HG02840 (cell line): ENCODE data around the gene BLM.
"Not testable (repeated sequence)": the region's sequence is repeated elsewhere in the genome, so short reads cannot be mapped to it uniquely, and the experiment has no call there.

Experiments used
- ATAC-seq: cut with Tn5 transposase; IDR thresholded peaks from one replicate; pipeline ENCODE4 v1.9.1; 2021; ENCODE audit warnings: mild to moderate bottlenecking, moderate library complexity, moderate number of reproducible peaks; ENCODE audit not compliant: unreplicated experiment, low FRiP score

The BLM gene

DNA sequence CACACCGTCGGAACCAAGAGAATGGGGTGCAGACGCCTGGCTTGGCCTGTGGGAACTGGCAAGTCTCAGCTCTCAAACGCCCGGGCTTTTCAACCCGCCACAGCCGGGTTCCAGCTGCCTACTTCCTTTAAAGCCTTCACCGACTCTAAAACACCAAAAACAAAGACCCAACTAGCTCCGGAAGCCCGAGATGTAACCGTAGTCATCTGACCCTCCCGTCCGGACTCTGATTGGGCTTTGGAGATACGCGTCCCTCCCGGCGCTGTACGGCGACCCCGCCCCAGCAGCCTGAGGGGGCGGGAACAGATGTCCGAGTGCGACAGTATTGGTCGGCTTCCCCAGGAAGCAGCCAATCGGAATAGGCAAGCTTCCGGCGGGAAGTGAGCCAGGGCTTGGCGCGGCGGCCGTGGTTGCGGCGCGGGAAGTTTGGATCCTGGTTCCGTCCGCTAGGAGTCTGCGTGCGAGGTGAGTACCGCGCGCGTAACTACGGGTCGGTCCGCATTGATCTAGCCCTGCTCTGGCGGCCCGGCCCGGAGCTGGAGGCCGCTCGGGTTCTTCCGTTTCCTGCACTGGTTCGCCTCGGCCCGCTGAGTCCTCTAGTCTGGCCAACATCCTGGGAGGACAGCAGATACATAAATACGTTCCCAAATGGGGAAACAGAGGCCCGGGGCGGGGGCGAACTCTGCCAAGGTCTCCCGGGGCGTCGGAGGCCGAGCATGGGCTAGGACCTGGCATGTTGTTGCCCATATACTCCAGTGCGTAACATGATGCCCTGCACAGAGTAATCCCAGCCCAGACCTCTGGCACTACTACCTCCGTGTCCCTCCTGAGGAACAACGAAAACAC lies at the start of gene BLM:
TSS of gene BLM (plus strand) at position 371 of the 846 bp plus-strand sequence. CDS start 30,047 bp downstream, outside the sequence.
- peak; percentile 99 for ATAC-seq

DNA sequence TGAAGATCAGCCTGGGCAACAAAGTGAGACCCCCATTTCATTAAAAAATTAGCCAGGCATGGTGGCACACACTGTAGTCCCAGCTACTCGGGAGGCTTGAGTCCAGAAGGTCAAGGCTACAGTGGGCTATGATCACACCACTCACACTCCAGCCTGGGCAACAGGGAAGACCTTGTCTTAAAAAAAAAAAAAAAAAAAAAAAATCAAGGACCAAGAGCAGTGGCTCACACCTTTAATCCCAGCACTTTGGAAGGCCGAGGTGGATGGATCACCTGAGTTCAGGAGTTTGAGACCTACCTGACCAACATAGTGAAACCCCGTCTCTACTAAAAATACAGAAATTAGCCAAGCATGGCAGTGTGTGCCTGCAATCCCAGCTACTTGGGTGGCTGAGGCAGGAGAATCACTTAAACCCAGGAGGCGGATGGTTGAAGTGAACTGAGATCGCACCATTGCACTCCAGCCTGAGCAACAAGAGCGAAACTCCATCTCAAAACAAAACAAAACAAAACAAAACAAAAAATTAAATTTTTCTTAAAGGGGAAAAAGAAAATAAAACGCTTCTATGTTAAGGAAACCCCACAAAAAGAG lies 49.3 kb upstream of the BLM start:
- ATAC-seq, result not testable (repeated sequence)

DNA sequence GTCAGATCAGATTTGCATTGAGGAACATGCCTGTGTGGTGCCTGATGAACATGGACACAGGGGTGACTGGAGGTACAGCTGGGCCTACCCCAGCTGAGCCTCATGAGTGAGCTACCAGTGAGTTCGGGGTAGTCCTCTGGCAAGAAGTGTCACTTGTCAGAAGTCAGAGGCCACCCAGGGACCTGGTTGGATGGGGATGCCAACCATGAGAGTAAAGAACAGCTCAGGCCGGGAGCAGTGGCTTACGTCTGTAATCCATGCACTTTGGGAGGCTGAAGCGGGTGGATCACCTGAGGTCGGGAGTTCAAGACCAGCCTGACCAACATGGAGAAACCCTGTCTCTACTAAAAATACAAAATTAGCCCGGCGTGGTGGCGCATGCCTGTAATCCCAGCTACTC lies 46.5 kb upstream of the BLM start:
- not testable (repeated sequence) for ATAC-seq

DNA sequence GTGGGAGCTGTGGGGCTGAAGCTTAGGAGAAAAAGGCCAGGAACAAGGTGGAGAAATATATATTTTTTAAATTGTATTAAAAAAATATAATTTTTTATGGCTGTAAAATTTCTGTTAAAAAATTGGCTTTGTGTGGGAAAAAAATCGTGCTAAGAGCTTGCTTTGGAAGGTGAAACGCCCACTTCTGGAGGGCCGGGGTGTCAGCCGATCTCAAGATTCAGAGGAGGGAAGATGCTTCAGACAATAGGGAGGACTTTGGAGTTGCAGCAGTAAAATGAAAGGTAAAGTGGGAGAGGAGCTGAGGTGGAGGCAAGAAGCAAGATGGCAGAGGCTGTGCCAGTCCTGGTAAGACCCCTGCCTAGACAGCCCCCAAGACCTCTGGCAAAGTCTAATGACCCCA lies 45.9 kb upstream of the BLM start:
- ATAC-seq, result no peak

DNA sequence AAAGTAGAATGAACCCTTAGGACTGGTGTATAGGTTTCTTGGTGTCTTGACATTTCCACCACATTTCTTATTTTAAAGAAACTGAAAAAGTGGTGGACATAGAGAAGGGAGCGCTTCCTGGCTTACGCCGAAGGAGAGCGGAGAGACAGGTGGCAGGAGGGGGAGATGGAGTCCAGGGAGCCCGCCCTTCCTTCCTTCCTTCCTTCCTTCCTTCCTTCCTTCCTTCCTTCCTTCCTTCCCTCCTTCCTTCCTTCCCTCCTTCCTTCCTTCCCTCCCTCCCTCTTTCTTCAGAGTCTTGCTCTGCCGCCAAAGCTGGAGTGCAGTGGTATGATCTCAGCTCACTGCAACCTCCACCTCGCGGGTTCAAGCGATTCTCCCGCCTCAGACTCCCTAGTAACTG lies 43.8 kb upstream of the BLM start:
- ATAC-seq, result not testable (repeated sequence)

DNA sequence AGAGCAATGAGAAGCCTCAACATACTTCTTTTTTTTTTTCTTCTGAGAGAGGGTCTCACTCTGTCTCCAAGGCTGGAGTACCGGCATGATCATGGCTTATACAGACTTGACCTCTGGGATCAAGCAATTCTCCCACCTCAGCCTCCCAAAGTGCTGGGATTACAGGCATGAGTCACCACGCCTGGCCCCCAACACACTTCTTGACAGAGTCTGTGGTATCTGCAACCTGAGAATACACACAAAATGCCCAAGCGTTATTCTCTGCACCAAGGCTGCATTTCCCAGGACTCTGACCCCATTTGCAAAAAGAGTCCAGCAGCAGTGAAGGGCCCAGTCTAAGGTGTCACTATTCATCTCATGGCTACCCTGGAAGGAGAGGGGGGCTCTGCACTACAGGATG lies 42.7 kb upstream of the BLM start:
- no peak for ATAC-seq

DNA sequence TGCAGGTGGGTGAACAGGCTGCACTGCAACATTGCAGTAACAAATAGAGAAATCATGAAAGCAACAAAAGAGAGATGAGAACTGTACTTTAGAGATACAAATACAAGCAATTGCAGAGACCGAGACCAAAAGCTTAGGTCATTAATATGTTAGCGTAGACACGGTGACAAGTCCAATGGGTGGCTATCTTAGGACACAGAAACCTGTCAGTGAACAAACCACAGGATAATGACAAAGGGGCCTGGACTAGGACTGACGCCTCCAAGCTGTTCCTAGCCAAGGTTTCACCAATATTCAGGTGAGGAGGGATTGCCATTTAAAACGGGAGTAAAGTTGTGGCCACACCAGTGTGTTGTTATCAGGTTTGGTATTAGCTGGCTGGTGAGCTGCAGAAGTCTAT lies 41.7 kb upstream of the BLM start:
- ATAC-seq, result no peak

DNA sequence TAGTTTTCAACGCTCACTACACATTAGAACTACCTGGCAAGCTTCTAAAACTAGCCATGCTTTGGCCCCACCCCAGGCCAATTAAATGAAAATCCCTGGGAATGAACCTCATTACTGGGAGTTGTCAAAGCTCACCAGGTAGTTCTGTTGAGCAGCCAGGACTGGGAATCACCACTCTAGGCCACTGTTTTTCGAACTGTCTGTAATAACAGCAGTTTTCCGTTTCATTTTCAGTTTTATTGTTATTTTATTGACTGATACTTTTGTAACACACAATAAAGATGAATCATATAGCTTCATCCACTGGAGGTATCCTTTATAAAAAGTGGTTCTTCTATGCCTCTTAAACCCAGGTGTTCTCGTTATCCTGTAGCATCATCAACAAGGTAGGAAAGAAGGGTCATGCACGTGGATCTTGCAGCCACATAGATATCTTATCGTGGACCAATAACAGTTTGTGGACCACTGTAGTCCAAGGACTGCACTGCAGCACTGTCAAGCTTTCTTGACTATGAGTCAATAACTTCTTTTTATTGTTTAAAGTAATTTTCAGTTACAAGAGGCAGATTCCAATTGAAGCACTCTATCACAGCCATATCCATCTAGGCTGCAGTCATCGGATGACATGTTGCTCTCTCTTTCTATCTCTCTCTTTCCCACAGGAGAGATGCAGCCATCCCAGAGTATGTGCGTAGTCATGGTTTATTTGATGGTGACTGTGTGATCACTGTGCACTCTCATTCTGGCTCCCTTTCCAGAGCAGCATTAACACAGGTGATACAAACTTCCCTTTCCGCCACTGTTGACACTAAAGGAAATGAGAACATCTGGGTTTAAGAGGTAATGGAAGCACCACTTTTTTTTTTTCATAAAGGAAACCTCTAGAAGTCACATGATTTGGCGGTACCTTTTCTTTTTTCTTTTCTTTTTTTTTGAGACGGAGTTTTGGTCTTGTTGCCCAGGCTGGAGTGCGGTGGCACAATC lies 39.0 kb upstream of the BLM start:
- ATAC-seq, result no peak

DNA sequence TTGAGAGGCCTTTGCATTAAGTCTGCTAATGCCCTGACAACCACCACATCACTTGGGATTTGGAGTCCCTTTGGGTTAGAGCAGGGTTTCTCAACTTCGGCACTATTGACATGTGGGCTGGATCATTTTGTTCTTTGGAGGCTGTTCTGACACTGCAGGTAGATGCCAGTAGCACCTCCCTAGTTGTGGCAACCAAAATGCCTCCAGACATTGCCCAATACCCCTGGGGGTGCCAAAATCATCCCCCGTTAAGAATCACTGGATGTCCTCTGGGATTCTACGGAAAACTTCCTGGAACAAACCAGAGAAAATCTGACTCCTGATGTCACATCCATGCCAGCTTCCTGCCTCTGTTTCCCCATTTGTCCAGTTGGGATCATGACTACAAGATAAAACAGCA lies 37.2 kb upstream of the BLM start:
- no peak for ATAC-seq

DNA sequence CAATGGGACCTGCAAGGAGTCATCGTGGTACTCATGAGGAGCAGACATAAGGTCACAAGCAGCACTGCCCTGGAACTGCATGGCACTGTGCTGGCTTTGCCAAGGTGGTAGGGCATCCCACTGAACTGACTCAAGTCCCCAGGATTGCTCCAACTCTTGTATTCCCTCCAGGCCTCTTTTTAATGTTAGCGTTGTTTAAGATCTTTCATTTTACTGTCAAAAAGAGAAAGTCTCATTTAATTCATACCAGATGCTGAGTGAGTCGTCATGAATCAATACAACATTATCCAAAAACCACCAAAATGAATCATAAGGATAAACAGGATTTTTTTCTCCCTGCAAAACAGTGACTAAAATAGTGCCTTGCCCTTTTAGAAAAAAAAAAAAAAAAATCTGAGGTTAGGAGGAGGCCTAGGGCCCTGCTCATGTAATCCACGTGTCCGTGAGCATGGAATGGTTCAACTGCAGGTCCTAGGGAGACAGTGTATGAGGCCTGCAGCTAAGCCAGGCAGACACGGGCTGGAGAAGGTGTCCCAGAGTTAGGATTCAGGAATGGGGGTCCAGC lies 36.7 kb upstream of the BLM start:
- no peak for ATAC-seq

DNA sequence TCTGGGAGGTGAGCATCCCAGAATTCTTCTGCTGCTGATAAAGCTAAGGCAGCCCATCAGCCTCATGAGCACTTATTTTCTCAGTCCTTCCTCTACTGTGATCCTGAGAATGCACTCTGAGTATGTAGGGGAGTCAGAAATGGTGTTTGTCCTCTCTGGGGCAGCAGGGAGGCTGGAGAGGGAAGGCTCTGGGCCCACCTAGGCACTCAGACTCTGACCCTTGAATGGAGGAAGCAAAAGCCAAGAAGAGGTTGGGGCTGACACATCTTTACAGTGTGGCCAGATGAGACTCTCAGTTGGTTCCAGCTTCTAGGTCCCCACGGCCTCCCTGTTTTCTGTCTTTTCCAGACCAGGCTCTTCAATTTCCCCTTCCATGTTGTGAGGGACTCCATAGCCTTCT lies 36.1 kb upstream of the BLM start:
- no peak for ATAC-seq

DNA sequence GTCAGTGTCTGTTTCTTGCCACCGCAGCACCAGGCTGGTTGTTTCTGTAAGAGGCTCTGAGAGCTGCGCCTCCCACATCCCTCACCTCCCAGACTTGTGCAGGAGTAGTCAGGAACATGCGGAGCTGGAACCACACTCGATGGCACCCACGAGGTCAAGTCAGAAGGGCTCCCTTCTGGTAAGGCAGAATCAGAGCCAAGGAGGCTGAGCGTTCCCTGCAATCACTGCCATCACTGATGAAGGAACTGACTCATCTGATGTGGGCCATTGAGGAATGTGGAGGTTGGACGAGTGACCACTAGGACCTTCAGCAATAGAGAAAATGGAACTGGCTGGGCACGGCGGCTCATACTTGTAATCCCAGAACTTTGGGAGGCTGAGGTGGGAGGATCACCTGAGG lies 35.7 kb upstream of the BLM start:
- no peak for ATAC-seq

DNA sequence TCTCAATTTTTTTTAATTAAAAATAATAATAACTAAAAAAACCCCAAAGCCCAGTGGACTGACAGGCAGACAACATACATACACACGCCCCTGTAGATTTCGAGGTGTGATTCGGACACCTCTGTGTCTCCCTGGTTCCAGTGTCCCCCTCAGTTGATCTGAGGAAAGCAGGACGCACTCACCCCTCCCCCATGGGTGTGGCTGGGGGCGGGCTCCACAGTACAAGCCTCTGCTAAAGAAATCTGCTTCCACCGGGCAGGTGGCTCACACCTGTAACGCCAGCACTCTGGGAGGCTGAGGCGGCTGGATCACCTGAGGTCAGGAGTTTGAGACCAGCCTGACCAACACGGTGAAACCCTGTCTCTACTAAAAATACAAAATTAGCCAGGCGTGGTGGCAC lies 33.8 kb upstream of the BLM start:
- ATAC-seq, result no peak

DNA sequence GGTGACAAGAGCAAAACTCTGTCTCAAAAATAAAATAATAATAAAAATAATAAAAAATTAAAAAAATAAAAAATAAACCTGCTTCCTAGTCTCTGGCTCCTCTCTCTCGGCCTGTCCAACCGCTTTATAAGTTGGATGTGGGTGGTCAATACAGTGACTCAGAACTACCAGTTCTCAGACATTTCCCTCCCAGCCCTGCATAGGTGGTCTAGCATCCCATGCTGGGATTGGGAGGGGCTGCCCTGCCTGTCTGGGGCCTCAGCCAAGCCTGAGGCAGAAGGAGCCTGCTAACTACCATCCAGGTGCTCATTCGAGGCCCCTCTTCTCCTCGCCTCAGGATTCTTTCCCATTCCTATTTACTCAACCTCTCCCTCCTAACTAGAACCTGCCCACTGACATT lies 33.3 kb upstream of the BLM start:
- ATAC-seq, result no peak

DNA sequence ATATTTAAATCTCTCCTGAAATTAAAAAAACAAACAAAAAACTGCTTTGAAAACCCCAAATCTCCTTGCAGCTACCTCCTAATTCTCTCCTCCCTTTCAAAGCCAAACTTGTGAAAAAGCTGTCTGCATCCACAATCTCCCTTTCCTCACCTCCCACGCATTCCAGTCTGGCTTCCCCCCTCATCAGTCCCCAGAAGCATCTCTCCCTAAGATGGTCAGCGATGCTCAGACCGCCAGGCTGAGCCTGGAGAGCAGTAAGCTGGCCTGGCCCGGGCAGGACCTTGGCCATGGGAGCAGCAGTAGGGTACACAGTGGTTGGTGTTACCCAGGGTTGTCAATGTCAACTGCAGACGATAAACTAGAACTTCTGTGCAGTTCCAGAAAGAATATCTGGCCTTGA lies 32.9 kb upstream of the BLM start:
- ATAC-seq, result no peak

DNA sequence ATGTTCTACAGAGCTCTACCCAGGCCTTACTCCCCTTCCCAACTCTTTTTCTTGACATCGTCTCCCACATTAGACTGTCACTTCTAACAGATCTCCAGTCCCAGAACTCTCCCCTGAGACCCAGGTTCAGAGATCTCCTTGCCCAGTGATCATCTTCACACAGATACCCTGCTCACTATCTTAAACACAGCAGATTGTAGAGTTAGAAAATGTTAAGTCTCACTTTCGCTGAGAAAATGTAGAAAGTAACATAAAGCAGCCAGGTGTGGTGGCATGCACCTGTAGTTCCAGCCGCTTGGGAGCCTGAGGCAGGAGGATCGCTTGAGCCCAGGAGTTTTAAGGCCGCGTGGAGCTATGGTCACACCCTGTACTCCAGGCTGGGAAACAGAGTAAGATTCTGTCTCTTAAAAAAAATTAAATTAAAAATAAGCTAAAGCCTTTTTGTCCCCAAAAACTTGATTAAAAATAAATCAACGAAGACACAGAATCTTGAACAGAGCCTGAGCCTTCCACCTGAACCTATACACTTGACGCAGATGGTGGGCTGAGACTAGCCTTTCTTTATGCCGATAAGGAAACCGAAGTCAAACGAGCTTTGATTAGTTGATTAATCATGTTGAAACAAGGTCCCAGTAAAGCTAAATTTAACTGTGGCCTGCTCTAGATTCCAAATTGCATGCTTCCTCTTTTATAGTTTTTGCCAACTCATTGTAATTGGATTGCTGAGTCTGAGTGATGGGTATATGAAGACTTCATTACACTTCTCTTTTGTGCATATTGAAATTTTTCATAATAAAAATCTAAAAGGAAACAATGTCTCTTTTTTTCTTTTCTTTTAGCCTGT lies 31.3 kb upstream of the BLM start:
- no peak for ATAC-seq

DNA sequence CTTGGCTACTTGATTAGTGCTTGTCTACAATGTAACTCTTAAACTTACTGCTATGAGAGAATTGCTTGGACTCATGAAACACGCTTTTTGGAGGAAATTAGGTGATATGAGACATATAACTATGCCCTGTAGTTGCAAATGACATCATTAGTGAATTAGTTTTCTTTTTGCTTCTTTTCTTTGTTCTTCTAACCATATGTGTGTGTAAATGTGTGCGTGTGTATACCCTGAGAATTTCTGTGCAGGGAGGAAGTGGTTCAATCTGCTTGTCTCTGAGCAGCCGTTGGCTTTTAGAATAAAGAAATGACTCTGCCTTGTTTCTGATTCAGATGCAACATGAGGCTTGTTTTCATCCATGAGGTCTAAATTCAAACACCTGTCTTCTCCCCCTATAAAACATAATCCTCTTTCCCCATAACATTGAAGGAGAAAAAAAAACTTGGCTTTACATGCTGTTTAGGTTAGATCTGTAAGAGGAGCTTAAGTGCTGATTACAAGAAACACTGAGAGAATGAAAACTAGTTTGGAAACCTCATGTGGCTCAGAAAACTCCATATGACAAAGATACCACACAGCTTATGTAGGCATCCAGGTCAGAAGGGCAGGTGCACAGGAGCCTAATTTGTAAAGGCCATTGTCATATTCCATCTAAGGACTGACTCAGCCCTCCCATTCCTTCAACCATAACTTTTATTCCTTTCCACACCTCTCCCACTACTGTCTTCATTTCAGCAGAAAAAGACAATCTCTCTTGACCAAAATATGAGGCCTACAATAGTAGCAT lies 30.5 kb upstream of the BLM start:
- ATAC-seq, result peak; percentile 66

DNA sequence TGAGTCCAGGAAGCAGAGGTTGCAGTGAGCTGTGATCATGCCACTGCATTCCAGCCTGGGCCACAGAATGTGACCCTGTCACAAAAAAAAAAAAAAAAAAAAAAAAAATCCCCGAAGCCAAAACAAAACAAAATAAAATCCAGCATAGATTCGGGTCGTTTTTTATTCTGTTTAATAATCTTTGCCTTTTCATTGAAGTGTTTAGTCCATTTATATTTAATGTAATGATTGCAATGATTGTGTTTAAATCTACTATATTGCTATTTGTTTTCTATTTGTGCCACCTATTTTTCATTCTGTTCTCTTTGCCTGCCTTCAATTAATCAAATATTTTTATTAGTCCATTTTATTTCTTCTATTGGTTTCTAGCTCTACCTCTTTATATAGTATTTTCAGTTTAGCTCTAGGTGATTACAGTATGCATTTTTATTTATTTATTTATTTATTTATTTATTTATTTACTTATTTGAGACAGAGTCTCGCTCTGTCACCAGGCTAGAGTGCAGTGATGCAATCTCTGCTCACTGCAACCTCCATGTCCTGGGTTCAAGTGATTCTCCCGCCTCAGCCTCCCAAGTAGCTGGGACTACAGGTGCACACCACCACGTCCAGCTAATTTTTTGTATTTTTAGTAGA lies 27.7 kb upstream of the BLM start:
- not testable (repeated sequence) for ATAC-seq

DNA sequence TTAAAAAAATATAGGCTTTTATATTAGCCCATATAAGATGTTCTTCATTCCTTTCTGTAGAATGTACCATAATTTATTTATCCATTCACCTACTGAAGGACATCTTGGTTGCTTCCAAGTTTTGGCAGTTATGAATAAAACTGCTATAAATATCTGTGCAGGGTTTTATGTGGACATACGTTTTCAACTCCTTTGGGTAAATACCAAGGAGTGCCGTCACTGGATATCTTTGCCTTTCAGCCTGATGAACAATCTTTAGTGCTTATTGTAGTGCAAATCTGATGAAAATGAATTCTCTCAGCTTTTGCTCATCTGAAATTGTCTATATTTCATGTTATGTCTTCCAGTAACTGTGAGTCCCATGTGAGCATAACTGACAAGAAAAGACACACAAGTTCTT lies 26.6 kb upstream of the BLM start:
- ATAC-seq, result no peak
